NCI-H1694 treated with DMSO at 0.1 percent for 48 hours (cell line): ENCODE results near the gene PLA2G4A.

Experiments used
- DNase-seq: peaks from one replicate; lab custom pipeline; 2025; lab: John Stamatoyannopoulos, UW

PLA2G4A gene

DNA sequence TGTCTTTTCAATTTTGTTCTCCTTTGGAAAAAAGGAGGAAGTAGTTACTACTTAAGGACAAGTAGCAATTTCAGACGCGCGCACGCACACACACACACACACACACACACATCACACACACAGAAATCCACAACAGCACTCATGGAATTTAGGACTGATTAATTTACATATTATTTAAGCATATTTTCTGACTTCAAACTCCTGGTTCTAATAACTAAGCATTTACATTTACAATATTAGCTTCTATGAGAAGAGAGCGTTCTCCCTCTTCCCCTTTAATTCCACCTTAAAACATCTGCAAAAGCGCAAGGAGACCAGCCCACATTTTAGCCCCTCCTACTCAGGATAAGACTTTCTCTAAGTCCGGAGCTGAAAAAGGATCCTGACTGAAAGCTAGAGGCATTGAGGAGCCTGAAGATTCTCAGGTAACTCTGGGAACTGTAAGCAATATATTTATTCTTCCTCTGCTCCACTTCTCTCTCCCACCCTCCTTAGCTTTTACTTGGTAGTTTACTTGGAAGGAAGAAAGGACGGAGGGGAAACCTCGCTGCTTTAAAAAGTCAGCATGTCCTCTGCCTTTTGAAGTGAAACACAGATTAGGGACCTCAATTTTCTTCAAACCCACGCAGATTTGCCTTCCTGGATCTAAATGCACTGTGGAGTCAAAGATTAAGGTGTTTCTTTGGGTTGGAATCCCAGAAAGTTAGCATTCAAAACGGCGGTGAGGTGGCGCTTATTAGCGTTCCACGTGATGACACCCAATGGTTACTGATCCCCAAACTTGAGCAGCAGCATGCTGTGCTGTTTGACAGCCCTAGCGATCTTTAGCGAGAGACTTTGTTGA, at the start of gene PLA2G4A:
TSS of gene PLA2G4A (plus strand) at position 339 of the 844 bp plus-strand sequence. CDS start 25,406 bp downstream, outside the sequence.
- no peak for DNase-seq

DNA sequence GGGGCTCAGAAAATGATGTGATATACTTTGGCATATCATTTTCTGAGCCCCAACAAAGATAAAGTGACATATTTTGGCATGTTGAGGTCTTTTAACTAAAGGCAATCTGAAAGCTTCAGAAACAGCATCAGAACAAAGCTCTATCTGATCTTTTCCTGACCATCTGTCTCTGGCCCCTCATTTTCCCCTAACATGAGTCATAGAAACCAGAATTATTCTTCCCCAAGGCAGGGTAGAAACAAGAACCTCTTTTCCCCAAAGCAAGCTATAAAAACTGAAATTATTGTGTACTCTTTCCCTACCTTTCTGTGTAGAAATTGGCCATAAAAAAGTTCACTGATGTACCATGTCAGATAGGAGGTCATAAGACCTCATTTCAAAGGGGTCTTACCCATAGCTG, 48.7 kb upstream of the PLA2G4A start:
- DNase-seq = no peak

DNA sequence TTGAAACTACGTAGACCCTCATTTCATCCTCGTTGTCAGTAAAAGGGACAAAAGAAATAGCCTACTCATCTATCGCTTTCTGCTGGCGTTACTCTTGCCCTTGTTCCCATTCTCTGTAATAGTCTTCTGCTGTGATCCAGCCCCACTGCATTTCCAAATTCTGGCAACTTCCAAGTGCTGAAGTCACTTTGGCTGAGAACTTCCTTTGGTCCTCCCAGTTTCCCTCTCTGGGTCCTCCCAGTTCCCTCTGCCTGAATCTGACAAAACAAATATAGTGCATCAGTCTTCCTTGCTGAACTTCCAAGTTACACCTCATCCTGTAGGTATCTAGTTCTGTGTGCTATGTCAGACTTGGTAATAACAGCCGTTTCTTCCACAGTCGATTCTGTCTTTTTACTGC, 47.0 kb upstream of the PLA2G4A start:
- DNase-seq = no peak

GRCh38 chr1:186782791-186783190, 46.0 kb upstream of the PLA2G4A start:
- no peak for DNase-seq

- no peak for DNase-seq
Measured at GRCh38 chr1:186783193-186783592, 45.6 kb upstream of the PLA2G4A start.

DNA sequence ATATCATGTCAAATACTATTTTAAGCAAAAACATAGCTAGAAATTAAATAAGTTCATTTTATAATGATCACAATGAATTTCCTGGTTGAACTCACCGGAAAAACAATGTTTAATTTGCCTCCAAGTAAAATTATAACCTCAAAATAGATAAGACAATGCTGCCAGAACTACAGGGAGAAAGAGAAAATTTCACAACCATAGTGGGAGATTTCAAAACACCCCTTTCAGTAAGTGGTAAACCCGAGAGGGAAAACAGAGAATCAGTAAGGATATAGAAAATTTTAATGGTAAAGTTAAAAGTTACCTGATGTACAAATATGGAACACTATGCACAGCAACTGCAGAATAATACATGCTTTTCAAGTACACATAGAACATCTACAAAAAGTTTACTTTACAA, 43.2 kb upstream of the PLA2G4A start:
- no peak for DNase-seq

GRCh38 chr1:186790101-186790500, 38.6 kb upstream of the PLA2G4A start:
- DNase-seq = no peak

- no peak for DNase-seq
Measured at GRCh38 chr1:186792870-186793581, 35.7 kb upstream of the PLA2G4A start.

DNA sequence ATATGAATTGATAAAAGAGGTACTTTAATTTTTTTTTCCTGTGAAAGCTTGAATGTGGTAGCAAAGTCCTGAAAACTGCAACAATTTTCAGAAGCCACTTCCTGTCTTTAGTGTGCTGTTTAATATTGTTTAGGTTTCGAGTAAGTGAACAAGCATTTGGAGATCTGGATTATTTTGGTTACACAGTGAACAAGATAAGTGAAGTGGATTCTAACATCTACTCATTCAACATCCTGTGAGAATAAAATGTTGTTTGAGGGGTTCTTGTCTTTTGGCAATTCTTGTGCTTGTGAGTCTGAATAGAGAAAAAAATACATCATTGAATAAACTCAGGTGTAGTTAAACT, 35.2 kb upstream of the PLA2G4A start:
- DNase-seq = no peak

DNA sequence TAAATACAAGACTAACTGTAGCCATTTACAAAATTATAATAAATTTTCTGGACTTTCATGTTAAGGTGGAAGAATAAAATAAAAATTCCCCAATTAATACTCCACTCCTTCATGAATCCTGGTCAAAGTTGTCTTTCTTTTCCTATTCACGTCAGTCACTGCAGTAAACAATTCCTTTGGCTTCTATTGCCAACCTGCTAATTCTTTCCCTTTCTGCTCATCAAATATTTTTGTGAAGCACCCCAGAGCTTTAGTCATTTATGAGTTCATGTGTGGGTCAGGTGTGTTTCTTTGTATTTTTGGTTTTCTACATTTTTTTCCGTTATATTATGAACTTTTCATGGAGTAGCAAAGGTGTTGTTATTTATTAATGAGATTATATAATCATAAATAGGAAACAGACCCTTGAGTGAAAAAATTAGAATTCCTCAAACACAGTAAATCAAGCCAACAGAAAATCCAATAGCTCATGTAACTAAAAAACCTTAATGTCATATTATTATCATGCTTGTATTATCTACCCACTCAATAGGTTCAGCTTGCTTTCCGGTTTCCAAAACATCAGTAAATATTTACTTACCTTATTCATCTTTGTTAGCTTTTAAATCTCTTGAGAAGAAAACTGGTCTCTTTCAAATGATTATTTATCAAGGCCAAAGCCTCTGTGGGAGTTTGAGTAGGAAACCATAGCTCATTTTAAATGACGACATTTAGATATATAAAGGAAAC, 29.6 kb upstream of the PLA2G4A start:
- DNase-seq = no peak

DNA sequence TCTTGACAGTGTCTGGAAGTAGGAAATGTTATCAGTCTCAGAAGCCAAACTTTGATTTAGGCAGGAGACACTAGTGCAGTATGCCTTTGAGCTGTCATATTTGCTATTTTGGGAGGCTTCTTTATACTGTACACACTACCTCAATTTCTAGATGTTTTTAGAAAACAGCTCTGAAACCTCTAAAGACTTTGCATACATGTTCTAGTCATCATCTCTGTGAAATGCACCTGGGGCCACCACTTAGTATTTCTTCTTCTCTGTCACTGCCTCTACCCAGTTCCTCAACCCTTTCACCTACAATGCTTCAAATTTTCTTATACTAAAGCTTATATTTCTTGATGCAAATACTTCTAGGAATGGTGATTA, 29.1 kb upstream of the PLA2G4A start:
- DNase-seq = no peak

DNA sequence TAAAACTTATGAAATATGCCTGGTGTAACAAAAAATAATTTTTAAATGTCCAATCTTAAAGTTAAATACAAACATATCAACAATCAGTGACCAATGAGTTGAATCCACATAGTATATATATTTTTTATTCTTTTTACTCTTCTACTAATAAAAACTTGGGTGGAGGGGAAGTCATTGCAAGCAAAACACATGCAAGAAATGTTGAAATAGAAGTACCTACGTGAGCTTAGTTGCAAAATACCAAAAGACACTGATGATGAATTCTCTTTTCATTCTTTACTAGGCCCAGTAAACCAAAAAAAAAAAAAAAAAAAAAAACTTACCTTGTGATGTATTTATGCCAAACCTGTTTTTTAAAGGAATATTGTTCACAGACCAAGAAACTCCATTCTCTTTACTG, 26.4 kb upstream of the PLA2G4A start:
- no peak for DNase-seq

GRCh38 chr1:186804679-186805078, 24.1 kb upstream of the PLA2G4A start:
- DNase-seq = no peak

DNA sequence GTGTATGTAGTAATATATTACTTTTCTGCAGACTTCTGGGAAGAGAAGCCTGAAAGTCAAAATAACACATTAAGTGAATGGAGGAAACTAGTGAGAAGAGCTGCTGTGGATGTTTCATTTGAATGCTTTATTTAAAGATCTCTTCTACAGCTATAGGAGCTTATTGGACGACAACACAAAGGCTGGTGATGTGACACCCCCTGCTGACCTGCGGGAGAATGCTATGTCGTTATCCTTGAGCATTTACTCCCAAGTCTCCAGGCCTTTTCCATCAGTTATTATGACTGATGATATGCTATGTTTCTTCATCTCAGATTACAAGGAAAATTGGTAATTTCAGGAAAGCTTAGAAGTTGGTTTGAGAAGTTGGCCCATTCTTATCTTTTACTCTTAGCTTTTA, 22.3 kb upstream of the PLA2G4A start:
- no peak for DNase-seq

DNA sequence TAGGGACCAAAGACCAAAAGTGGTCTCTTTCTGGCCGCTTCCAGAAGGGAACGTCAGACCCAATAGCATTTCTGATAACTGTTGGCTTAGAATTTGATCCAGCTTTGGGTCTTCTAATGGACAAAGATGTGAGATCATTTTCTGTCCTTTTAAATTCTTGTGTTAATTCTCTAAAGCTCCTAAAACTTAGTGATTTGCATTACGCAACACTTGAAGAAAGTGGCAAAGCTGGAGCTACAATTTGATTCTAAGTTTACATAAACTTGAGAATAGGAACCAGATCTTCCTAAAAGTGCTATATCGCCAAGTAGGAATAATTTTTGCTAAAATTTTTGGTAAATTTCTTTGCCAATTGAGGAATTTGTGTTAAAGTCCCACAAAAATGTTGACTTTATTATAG, 21.6 kb upstream of the PLA2G4A start:
- no peak for DNase-seq

DNA sequence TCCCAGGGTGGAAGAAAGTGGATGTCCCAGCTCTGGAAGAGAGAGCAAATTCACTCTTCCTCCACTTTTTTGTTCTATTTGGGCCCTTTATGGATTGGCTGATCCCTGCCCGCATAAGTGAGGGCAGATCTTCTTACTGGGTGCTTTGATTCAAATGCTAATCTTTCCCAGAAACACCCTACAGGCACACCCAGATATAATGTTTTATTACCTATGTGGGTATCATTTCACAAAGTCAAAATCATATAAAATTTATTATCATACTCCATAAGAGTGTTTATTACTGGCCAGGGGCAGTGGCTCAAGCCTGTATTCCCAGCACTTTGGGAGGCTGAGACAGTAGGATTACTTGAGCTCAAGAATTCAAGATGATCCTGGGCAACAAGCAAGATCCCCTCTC, 16.9 kb upstream of the PLA2G4A start:
- no peak for DNase-seq

GRCh38 chr1:186812570-186812969, 16.2 kb upstream of the PLA2G4A start:
- DNase-seq = no peak

DNA sequence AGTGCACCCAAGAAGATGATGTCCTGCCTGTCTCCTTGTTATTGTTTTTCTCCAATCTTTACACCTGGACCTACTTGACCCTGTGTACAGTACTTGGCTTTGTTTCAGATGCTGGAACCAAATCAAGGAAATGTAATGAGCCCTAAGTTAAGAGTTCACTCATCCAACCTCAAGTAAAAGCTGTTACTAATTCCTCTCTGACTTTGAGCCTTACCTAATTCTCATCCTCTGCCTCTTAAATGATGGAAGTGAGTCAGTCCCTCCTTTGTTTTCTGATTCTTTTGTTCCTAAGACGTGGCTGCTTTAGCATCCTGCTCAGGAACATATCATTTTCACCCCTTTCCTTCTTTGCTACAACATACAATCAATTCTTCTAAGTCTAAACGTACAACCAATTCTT, 15.3 kb upstream of the PLA2G4A start:
- DNase-seq = no peak

DNA sequence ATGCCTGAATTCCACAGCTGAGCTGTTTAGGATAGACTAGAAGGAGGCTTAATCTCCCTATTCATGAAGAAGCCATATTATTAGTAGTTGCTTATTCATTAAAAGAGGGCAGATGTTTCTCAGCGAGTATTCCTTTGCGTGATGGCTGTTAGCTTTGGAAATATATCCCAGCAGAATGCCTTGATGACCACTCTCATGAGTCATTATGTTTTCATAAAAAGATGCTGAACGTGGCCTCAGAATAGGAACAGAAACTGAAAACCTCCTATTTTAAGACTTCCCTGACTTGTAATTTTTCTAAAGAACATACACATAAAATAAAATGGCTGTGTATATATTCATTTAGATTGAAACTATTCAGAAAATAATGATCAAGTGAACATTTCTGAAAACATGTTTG, 9.6 kb upstream of the PLA2G4A start:
- DNase-seq = no peak

- no peak for DNase-seq
Measured at GRCh38 chr1:186819563-186819962, 9.2 kb upstream of the PLA2G4A start.

GRCh38 chr1:186829686-186830587, 1.2 kb downstream of the PLA2G4A start:
- DNase-seq = no peak

DNA sequence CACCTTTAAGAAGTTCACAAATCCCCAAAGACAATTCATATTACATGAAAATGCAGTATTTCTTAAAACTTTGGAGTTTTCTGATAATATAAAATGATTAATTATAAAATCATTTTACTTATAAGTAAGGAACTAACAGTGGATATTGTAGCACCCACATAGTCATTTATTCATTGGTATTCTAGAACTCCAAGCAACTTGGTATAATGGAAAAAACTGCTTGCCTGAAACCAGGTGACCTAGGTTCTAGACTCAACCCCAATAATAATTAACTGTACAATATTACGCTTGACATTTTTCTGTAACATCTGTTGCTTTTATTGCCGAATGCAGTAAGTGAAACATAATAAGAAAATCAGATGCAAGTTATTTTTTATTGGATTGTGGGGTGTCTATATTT, 2.4 kb downstream of the PLA2G4A start:
- DNase-seq = no peak
